ENCODE data around the gene FAM110C.

The FAM110C gene

GRCh38 chr2:42788-43187 is 3.5 kb downstream of the FAM110C start:
- no peak overlapping the region for H3K9ac ChIP-seq (ENCODE audit: low read length)
- no peaks in the 10 kb centered on the region for H3K79me2 ChIP-seq (ENCODE audit: insufficient read depth, low read length)
- no peaks in the 10 kb centered on the region for H3K4me1 ChIP-seq (ENCODE audit: insufficient read depth, low read length, severe bottlenecking)
- no peak overlapping the region for H3K4me3 ChIP-seq (ENCODE audit: low read depth, low read length, poor library complexity, severe bottlenecking)
- H3K27ac ChIP-seq (ENCODE audit: low read depth, low read length, poor library complexity, severe bottlenecking): no peak overlapping the region
- no peak overlapping the region for H3K4me2 ChIP-seq (ENCODE audit: low read length)
- H3K9me2 ChIP-seq (ENCODE audit: low read depth, low read length): no peaks in the 10 kb centered on the region
- H3K36me3 ChIP-seq (ENCODE audit: insufficient read depth, low read length): no peaks in the 10 kb centered on the region
- H3K9me3 ChIP-seq (ENCODE audit: low read length): no peaks in the 10 kb centered on the region
- no peaks in the 10 kb centered on the region for H3K27me3 ChIP-seq (ENCODE audit: insufficient read depth, low read length)
- H4K20me1 ChIP-seq (ENCODE audit: insufficient read depth, low read length): no peaks in the 10 kb centered on the region
- no peaks in the 10 kb centered on the region for H3F3A ChIP-seq (ENCODE audit: insufficient read depth, low read length)
- TF ChIP-seq EZH2 (IDR thresholded peaks at IDR 0.05; ENCODE audit: borderline replicate concordance, low read length) (no peak), CTCF (IDR thresholded peaks at IDR 0.05; ENCODE audit: low read length) (no peak)
- no peak overlapping the region for H2AFZ ChIP-seq (ENCODE audit: low read length)

DNA sequence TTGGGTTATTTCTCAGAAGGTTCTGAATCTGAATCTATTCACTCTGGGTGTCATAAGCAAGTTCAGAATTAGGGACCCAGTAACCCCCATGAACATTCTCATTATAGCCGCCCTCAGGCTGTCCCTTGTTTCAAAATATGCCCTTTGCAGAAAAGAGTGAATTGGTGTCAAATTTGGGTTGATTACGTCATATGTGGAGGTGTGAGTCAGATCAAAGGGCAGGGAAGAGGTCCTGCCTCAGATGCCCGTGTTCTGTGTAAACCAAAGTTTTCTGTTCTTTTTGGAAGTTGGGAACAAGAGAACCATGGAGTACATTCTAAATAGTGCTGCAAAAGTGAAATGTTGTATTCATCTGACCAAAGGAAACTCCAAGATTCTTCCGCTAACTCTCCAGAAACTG is 5.8 kb downstream of the FAM110C start:
- Histone ChIP-seq H3K4me1 (ENCODE audit: insufficient read depth, low read length, severe bottlenecking) (no peaks in the 10 kb centered on the region), H3K4me3 (ENCODE audit: low read depth, low read length, poor library complexity, severe bottlenecking) (no peak overlapping the region), H3K4me2 (ENCODE audit: low read length) (no peak overlapping the region), H3K27me3 (ENCODE audit: insufficient read depth, low read length) (no peaks in the 10 kb centered on the region), H4K20me1 (ENCODE audit: insufficient read depth, low read length) (no peaks in the 10 kb centered on the region), H3K9me2 (ENCODE audit: low read depth, low read length) (no peaks in the 10 kb centered on the region), H3K36me3 (ENCODE audit: insufficient read depth, low read length) (no peaks in the 10 kb centered on the region), H3K27ac (ENCODE audit: low read depth, low read length, poor library complexity, severe bottlenecking) (no peak overlapping the region), H3K9me3 (ENCODE audit: low read length) (no peaks in the 10 kb centered on the region), H3K79me2 (ENCODE audit: insufficient read depth, low read length) (no peaks in the 10 kb centered on the region), H3K9ac (ENCODE audit: low read length) (no peak overlapping the region), H3F3A (ENCODE audit: insufficient read depth, low read length) (no peaks in the 10 kb centered on the region), H2AFZ (ENCODE audit: low read length) (no peak overlapping the region)
- TF ChIP-seq EZH2 (IDR thresholded peaks at IDR 0.05; ENCODE audit: borderline replicate concordance, low read length): no peak
- TF ChIP-seq CTCF (IDR thresholded peaks at IDR 0.05; ENCODE audit: low read length): no peak

DNA sequence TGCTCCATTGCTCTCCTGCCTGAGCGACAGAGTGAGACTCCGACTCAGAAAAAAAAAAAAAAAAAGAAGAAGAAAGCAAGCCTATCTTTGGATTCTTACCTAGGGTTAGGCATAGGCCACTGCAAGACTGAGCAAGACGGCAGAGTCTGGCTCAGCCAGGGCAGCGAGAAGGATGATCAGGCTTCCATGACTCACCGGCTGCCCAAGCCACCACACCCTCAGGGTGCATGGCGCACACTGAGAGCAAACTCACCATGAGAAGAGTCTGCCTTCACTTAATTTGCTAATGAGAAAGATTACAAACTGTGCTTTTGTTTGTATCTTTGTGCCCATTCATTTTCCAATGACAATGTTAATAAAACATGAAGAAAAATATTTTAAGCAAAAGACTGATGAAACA is 8.2 kb downstream of the FAM110C start:
- H3K9me3 ChIP-seq (ENCODE audit: low read length): no peaks in the 10 kb centered on the region
- no peak for TF ChIP-seq EZH2 (IDR thresholded peaks at IDR 0.05; ENCODE audit: borderline replicate concordance, low read length)
- TF ChIP-seq CTCF (IDR thresholded peaks at IDR 0.05; ENCODE audit: low read length): no peak
- H3K27me3 ChIP-seq (ENCODE audit: insufficient read depth, low read length): no peaks in the 10 kb centered on the region
- H2AFZ ChIP-seq (ENCODE audit: low read length): no peak overlapping the region
- H3K36me3 ChIP-seq (ENCODE audit: insufficient read depth, low read length): no peaks in the 10 kb centered on the region
- H3K4me1 ChIP-seq (ENCODE audit: insufficient read depth, low read length, severe bottlenecking): no peaks in the 10 kb centered on the region
- H3F3A ChIP-seq (ENCODE audit: insufficient read depth, low read length): no peaks in the 10 kb centered on the region
- H3K4me2 ChIP-seq (ENCODE audit: low read length): no peak overlapping the region
- no peak overlapping the region for H3K9ac ChIP-seq (ENCODE audit: low read length)
- no peak overlapping the region for H3K4me3 ChIP-seq (ENCODE audit: low read depth, low read length, poor library complexity, severe bottlenecking)
- no peaks in the 10 kb centered on the region for H3K79me2 ChIP-seq (ENCODE audit: insufficient read depth, low read length)
- no peaks in the 10 kb centered on the region for H3K9me2 ChIP-seq (ENCODE audit: low read depth, low read length)
- no peaks in the 10 kb centered on the region for H4K20me1 ChIP-seq (ENCODE audit: insufficient read depth, low read length)
- no peak overlapping the region for H3K27ac ChIP-seq (ENCODE audit: low read depth, low read length, poor library complexity, severe bottlenecking)

Data from OCI-LY1 (cell line).